ENCODE data around the gene MAPK9. TPM values are rescaled to one million over a fixed set of nuclear protein-coding genes. Genes with fewer than 3 reads are reported as not detected.

Gene MAPK9
- total RNA-seq, 1 experiment from 2014 or later: 43.4 TPM

GRCh38 chr5:180330810-180331646 is 39.1 kb upstream of the MAPK9 start (continued):
- TF ChIP-seq CTCF (IDR thresholded peaks at IDR 0.05 in 2 of 3, conservative IDR thresholded peaks at IDR 0.05 in 1 of 3; ENCODE audit: borderline replicate concordance in 1 of 3, insufficient read depth in 1 of 3, low read depth in 2 of 3, low read length in 2 of 3) (no peak), POLR2A (IDR thresholded peaks at IDR 0.05; ENCODE audit: borderline replicate concordance, extremely low read depth, insufficient read depth, insufficient read length) (no peak), SIN3A (IDR thresholded peaks at IDR 0.05; ENCODE audit: low read depth) (peak; percentile 61), MAX (IDR thresholded peaks at IDR 0.05) (no peak), FOSL1 (IDR thresholded peaks at IDR 0.05; ENCODE audit: low read depth) (peak; percentile 71), ZBTB33 (IDR thresholded peaks at IDR 0.05; ENCODE audit: extremely low read depth, insufficient replicate concordance, low read length) (no peak), JUND (IDR thresholded peaks at IDR 0.05) (peak; percentile 72), SP1 (IDR thresholded peaks at IDR 0.05; ENCODE audit: low read depth) (peak; percentile 69), ZNF274 (IDR thresholded peaks at IDR 0.05; ENCODE audit: low read depth, low read length) (no peak)

All from HCT116 (cell line).